GM10847 (cell line): ENCODE data around the gene CARS1.

Experiments
- POLR2A ChIP-seq: IDR thresholded peaks from 2 replicates; pipeline ENCODE4 v1.6.1; 2011; ENCODE audit not compliant: insufficient read length; ENCODE audit errors: extremely low read depth

Gene CARS1

GRCh38 chr11:3035333-3035732 lies 21.9 kb downstream of the CARS1 start:
- TF ChIP-seq POLR2A: no peak

DNA sequence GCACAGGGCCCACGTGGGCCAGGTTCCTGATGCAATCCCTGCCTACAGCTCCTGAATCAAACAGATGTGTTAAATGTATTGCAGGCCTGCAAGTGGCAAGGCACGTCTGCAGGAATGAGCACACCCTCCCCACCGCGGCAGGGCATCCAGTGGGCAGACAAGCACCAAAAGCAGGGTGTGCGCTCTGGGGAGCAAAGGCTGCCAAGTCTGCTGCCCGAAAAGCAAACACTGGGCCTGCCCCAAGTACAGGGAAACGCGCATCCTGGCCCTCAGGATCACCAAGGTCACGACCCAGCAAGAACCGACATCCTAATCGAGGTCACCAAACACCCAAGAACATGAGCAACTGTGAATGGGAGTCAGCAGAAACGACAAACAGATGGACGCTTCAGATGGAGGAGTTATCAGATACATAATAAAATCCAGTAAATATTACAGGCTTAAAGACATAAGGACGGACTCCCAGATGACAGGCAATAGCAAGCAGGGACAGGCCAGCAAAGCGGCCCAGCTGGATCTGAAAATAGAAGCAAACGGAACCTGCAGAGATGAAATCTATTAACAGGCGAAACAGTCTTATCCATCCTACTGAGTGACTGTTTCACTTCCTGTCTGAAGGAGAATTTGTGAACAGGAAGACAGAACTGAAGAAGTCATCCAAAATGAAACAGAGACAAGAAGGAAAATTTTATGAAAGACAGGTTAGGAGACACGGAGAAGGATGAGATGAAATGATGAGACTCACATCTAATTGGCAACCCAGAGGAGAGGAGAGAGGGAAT lies 26.7 kb downstream of the CARS1 start:
- TF ChIP-seq POLR2A: no peak

DNA sequence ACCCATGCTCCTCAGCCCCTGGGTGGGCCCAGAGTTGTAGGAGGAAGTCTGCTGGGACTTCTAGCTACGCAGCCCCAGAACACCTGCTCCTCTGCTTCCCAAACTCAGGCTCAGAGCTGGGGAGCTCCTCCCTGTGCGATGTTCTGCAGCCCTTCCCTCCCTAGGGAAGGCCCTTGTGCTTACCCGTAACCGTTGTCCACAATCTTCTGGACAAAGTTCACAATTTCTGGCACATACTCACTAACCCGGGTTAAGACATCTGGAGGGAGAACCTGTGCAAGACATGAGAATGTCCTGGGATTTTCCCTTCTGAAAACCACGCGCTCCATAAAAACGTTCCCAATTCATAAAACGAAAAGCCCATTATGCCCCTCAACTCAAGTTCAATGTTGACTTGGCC lies 28.4 kb downstream of the CARS1 start:
- TF ChIP-seq POLR2A: no peak

DNA sequence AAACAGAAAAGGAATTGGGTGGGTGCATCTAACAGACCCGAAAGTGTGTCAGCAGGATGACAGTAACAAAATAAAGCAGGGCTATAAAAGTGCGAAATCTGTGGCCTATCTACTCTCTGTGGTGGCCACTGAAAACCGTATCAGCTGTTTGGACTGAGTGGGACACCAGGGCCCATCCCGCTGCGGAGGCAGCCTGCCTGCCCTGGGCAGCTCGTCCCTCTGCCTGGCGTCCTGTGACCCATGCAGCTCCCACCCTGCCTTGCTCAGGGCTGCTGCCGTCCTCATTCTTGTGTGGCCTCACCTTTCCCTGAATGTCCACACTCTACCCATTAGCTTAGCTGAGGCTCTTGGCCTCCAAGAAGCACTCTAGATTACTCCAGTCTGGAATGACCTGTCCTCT lies 30.4 kb downstream of the CARS1 start:
- no peak for TF ChIP-seq POLR2A

DNA sequence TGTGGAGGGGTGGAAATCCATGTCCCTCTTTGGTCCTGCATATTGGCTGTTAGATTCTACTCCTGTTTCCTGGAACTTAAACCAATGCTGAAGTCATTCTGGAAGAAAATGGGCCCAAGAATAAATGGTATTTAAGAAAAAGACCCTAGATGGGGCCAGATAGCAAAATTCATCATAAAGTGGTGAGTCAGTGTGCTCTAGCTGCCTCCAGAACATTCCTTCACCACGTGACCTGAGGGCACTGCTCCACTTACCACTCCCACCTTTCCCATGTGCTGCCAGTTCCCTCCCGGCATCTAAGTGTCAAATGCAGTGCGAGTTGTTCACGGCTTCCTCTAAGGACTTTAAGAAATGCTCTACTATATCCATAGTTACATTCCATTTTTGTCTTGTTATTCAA lies 34.2 kb downstream of the CARS1 start:
- no peak for TF ChIP-seq POLR2A

- no peak for TF ChIP-seq POLR2A
Measured at GRCh38 chr11:3022300-3022967, 34.8 kb downstream of the CARS1 start.

GRCh38 chr11:3021125-3021524 lies 36.1 kb downstream of the CARS1 start:
- no peak for TF ChIP-seq POLR2A

GRCh38 chr11:3020011-3020410 lies 37.2 kb downstream of the CARS1 start:
- TF ChIP-seq POLR2A: no peak

- no peak for TF ChIP-seq POLR2A
Measured at GRCh38 chr11:3018596-3018995, 38.6 kb downstream of the CARS1 start.

DNA sequence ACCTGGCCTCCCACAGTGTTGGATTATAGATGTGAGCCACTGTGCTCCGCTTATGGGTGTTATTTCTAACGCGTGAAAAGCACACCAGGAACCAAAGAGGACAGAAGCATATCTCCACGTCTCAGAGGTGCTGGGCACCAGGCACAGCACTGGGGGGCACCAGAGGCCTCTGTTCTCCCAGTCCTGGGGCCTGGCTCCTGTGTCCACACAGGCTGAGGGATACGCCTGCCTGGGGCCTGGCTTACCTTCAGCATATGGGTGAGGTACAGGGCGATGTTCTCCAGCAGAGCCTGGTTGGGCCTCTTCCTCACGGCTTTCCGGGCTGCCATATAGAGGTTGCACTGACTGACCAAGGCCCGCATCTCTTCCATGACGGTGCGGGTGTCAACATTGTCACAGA lies 40.4 kb downstream of the CARS1 start:
- TF ChIP-seq POLR2A: no peak

DNA sequence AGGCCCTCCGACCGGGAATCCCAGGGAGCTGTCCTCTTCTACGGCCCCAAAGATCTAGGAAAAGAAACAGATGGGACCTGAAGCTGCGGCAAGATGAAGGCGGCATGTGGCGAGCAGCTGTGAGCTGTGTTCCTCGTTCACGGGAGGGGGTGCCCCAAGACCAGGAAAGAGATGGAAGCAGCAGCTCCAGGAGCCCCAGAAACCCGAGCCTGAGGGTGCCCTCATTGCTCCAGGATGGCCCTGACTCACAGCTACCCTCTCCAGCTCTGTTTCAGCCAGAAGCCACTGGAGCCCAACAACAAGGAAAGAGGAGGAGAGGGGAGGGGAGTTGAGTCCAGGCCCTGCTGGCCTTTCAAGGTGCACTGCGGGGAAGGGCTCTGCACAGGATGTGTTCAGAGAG lies 41.4 kb downstream of the CARS1 start:
- TF ChIP-seq POLR2A: no peak

- TF ChIP-seq POLR2A: no peak
Measured at GRCh38 chr11:3014943-3015342, 42.3 kb downstream of the CARS1 start.

GRCh38 chr11:3014057-3014938 lies 42.9 kb downstream of the CARS1 start:
- TF ChIP-seq POLR2A: no peak

DNA sequence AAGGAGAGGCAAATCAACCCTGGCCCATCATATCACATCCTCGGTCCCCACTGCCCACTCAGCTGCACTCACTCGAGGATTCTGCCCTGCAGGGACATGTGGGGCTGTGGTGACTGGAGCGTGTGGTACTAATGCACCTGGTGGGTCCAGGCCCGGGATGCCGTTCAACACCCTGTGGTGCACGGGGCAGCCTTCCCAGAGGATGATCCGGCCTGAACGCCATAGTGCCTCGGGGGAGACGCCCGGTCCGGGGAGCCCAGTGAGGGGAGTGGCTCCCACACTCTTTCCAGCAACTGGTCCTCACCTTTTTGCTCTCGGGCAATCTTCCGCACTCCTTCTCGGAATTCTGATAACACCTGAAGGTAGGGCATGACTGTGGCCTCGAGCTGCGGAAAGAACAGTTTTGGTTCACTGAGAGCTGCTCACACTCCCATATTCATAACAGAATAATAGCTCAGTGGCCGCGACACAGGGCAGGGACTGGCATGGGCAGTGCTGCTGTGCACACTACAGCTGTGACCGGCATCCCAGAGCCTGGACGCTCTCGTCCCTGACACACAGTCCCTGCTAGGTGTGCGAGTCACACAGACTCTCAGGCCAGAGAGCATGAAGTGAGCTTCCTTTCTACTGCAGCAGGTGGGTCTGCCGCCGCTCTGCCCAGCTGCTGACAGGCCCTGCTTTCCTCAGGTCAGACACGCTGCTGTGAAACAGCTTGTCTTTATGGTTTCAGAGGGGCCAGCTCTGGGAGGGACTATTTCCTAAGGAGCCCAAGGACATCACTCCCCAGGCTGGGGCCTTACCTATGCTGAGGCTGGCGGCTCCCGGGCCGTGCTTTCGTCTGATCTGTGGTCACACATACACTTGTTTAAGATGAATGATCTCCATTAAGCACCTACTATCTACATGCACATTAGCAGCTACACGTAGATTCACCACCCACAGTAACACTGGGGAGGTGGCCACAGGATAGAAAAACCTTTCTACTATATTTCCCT lies 45.0 kb downstream of the CARS1 start:
- no peak for TF ChIP-seq POLR2A

- TF ChIP-seq POLR2A: no peak
Measured at GRCh38 chr11:3010521-3011275, 46.5 kb downstream of the CARS1 start.
